Neural cell (in vitro differentiated cells): ENCODE results near the gene LRMDA.

ENCODE experiments used
- CTCF ChIP-seq: fragments of 450-650 bp; IDR thresholded peaks from 2 replicates; pipeline ENCODE4 v1.5.1; 2014; ENCODE audit warnings: antibody characterized with exemption, mild to moderate bottlenecking, moderate library complexity; ENCODE audit not compliant: poor library complexity, severe bottlenecking
- EP300 ChIP-seq: fragments of 450-650 bp; conservative IDR thresholded peaks from 2 replicates; pipeline ENCODE4 v1.6.1; 2014; ENCODE audit warnings: antibody characterized with exemption, mild to moderate bottlenecking, moderate library complexity; ENCODE audit not compliant: poor library complexity, severe bottlenecking
- EZH2 ChIP-seq: fragments of 200-600, 300-800 bp; shearing (Covaris generic), sonication (generic); IDR thresholded peaks from 2 replicates; pipeline ENCODE4 v1.6.1; 2014; ENCODE audit warnings: antibody characterized with exemption, low read length, borderline replicate concordance, mild to moderate bottlenecking; ENCODE audit not compliant: insufficient read depth, poor library complexity, severe bottlenecking
- POLR2AphosphoS5 ChIP-seq: IDR thresholded peaks from 2 replicates; pipeline ENCODE4 v1.6.1; 2012
- RAD21 ChIP-seq: fragments of 450-650 bp; conservative IDR thresholded peaks from 2 replicates; pipeline ENCODE4 v1.6.1; 2014; ENCODE audit warnings: antibody characterized with exemption, mild to moderate bottlenecking, moderate library complexity
- TAF1 ChIP-seq: IDR thresholded peaks from 2 replicates; pipeline ENCODE4 v1.6.1; 2012; ENCODE audit warnings: low read depth

- no peak for TF ChIP-seq EP300
- no peak for TF ChIP-seq TAF1
- no peak for TF ChIP-seq POLR2AphosphoS5
- no peak for TF ChIP-seq EZH2
- no peak for TF ChIP-seq CTCF
- TF ChIP-seq RAD21 = no peak
Observed at GRCh38 chr10:76296957-76297356, 865.5 kb downstream of the LRMDA start.
